DOHH2 (cell line): ENCODE data around the gene EML1.

Experiments
- CTCF ChIP-seq: fragments of 200-600 bp; sonication (generic); IDR thresholded peaks from one replicate; pipeline ENCODE4 v1.5.1; 2014; ENCODE audit warnings: antibody characterized with exemption, mild to moderate bottlenecking, low read depth, low read length; ENCODE audit not compliant: poor library complexity, severe bottlenecking
- EZH2phosphoT487 ChIP-seq: fragments of 200-600 bp; sonication (generic); IDR thresholded peaks from 2 replicates; pipeline ENCODE4 v1.6.1; 2017; ENCODE audit warnings: borderline replicate concordance, mild to moderate bottlenecking, antibody characterized with exemption, low read length, moderate library complexity, mixed read lengths

GRCh38 chr14:99945732-99946651 is 152.8 kb downstream of the EML1 start:
- TF ChIP-seq CTCF, result no peak
- no peak for TF ChIP-seq EZH2phosphoT487
